GM19324 (cell line): ENCODE results near the gene GLCCI1.

Experiments used
- ATAC-seq: cut with Tn5 transposase; IDR thresholded peaks from one replicate; pipeline ENCODE4 v1.9.1; 2021; ENCODE audit warnings: mild to moderate bottlenecking, moderate library complexity; ENCODE audit not compliant: unreplicated experiment, low FRiP score

The GLCCI1 gene

GRCh38 chr7:8121243-8121642 is 152.6 kb downstream of the GLCCI1 start:
- ATAC-seq, result no peak

GRCh38 chr7:8125680-8126444 is 157.3 kb downstream of the GLCCI1 start:
- peak; percentile 77 for ATAC-seq

- ATAC-seq, result no peak
Measured at GRCh38 chr7:8126601-8127167, 158.1 kb downstream of the GLCCI1 start.

GRCh38 chr7:8128449-8129317 is 160.1 kb downstream of the GLCCI1 start:
- ATAC-seq, result no peak

GRCh38 chr7:8129318-8129659 is 160.7 kb downstream of the GLCCI1 start:
- no peak for ATAC-seq

GRCh38 chr7:8130663-8131062 is 162.1 kb downstream of the GLCCI1 start:
- ATAC-seq, result no peak

GRCh38 chr7:8131694-8132605 is 163.4 kb downstream of the GLCCI1 start:
- ATAC-seq, result peak; percentile 51

GRCh38 chr7:8133188-8133848 is 164.7 kb downstream of the GLCCI1 start:
- ATAC-seq, result peak; percentile 34

- peak; percentile 65 for ATAC-seq
Measured at GRCh38 chr7:8134089-8134733, 165.6 kb downstream of the GLCCI1 start.

GRCh38 chr7:8135417-8135816 is 166.8 kb downstream of the GLCCI1 start:
- no peak for ATAC-seq

GRCh38 chr7:8136051-8136730 is 167.6 kb downstream of the GLCCI1 start:
- ATAC-seq, result no peak
